Calu3 (cell line): ENCODE results near the gene RGS9. TPM values are rescaled to one million over a fixed set of nuclear protein-coding genes. Genes with fewer than 3 reads are reported as not detected.

ENCODE experiments used
- BruUV-seq: library from RNA; stranded (reverse); fragments of 400-500 nt; replicated peaks from 2 replicates; lab custom pipeline; 2021; lab: Mats Ljungman, UMichigan
- CTCF ChIA-PET: fragments of 300-600 bp; sonication (Branson Sonifier 250); formaldehyde crosslinking; loops from one replicate; lab custom pipeline; 2022; ENCODE audit warnings: antibody characterized with exemption; lab: Charles Lee
- DNase-seq: peaks from one replicate; pipeline ENCODE4 v3.0.0; 2022
- H3K27ac Mint-ChIP-seq: one replicate; pipeline ENCODE4 v1.8.0; 2022; ENCODE audit warnings: mixed read lengths; ENCODE audit not compliant: unreplicated experiment
- H3K27me3 Mint-ChIP-seq: one replicate; pipeline ENCODE4 v1.8.0; 2022; ENCODE audit warnings: mixed read lengths; ENCODE audit not compliant: unreplicated experiment
- H3K36me3 Mint-ChIP-seq: one replicate; pipeline ENCODE4 v1.8.0; 2022; ENCODE audit warnings: mild to moderate bottlenecking, moderate library complexity, mixed read lengths; ENCODE audit not compliant: insufficient read depth, unreplicated experiment
- H3K4me1 Mint-ChIP-seq: one replicate; pipeline ENCODE4 v1.8.0; 2022; ENCODE audit warnings: mild to moderate bottlenecking, low read depth, mixed read lengths; ENCODE audit not compliant: unreplicated experiment
- H3K4me3 Mint-ChIP-seq: one replicate; pipeline ENCODE4 v1.8.0; 2022; ENCODE audit warnings: mild to moderate bottlenecking, low read depth, moderate library complexity, mixed read lengths; ENCODE audit not compliant: unreplicated experiment
- H3K9me3 Mint-ChIP-seq: one replicate; pipeline ENCODE4 v1.8.0; 2022; ENCODE audit warnings: low read depth, mixed read lengths; ENCODE audit not compliant: unreplicated experiment
- CTCF ChIP-seq: fragments of 200-600 bp; IDR thresholded peaks from one replicate; pipeline ENCODE4 v1.8.0; 2022; ENCODE audit warnings: antibody characterized with exemption; ENCODE audit not compliant: unreplicated experiment
- intact Hi-C: fragments of 100-400 bp; cut with micrococcal nuclease; formaldehyde crosslinking; loops from one replicate; pipeline ENCODE4 v1.10.0; 2022; ENCODE audit not compliant: unreplicated experiment
- total RNA-seq: library from RNA; stranded (reverse); gene quantifications from 2 replicates; pipeline ENCODE4 v1.2.3, GENCODE V29; 2022

RGS9 gene
- total RNA-seq, 1 experiment from 2014 or later = 0.54 TPM

- Mint-ChIP-seq H3K36me3 (no peaks in the 10 kb centered on the region), H3K27me3 (peaks cover under 1% of the 10 kb centered on the region), H3K9me3 (no peaks in the 10 kb centered on the region), H3K4me1 (peaks cover 9% of the 10 kb centered on the region), H3K27ac (no peak overlapping the region), H3K4me3 (no peak overlapping the region)
- no peak for TF ChIP-seq CTCF
- CTCF ChIA-PET = no interaction called here
- DNase-seq = no peak
- BruUV-seq = no TSS peak
- intact Hi-C loops = no loop called here
Measured at GRCh38 chr17:65190467-65191097, 53.4 kb downstream of the RGS9 start.

DNA sequence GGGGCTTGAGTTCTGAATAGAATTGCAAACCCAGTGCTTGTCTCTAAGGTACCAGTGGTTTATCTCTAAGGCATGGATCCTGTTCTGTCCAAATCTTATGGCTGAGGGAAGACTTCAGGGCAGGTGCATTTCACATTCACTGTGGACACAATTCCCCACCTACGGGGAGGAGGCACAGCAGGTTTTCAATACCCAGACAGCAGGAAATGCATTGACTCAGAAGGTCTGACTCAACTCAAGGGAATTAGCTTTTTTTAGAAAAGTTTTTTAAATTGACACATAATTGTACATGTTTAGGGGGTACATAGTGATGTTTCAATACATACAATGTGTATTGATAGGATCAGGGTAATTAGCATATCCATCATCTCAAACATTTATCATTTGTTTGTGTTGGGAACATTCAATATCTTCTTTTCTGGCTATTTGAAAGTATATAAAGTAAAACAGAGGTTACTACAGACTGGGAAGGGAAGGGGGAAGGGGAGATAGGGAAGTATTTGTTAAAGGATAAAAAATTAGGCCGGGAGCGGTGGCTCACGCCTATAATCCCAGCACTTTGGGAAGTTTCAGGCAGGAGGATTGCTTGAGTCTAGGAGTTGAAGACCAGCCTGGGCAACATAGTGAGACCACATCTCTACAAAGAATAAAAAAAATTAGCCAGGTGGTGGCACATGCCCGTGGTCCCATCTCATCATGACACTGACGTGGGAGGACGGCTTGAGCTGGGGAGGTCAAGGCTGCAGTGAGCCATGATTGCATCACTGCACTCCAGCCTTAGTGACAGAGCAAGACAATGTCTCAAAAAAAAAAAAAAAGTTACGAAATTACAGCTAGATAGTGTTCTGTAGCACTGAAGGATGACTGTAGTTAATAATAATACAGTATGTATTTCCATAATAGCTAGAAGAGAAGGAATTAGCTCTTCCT, 54.9 kb downstream of the RGS9 start:
- Mint-ChIP-seq H3K27me3 (no peaks in the 10 kb centered on the region), H3K4me3 (no peak overlapping the region), H3K9me3 (no peaks in the 10 kb centered on the region), H3K36me3 (no peaks in the 10 kb centered on the region), H3K4me1 (peaks cover 9% of the 10 kb centered on the region), H3K27ac (no peak overlapping the region)
- no peak for TF ChIP-seq CTCF
- no TSS peak for BruUV-seq
- peak; percentile 14 for DNase-seq
- CTCF ChIA-PET = no interaction called here
- intact Hi-C loops = no loop called here

- H3K27ac Mint-ChIP-seq = no peak overlapping the region
- no TSS peak for BruUV-seq
- no peaks in the 10 kb centered on the region for H3K27me3 Mint-ChIP-seq
- no peaks in the 10 kb centered on the region for H3K9me3 Mint-ChIP-seq
- H3K4me1 Mint-ChIP-seq = peaks cover 9% of the 10 kb centered on the region
- DNase-seq = no peak
- H3K4me3 Mint-ChIP-seq = no peak overlapping the region
- intact Hi-C loops = no loop called here
- CTCF ChIA-PET = interaction anchor here (0.7 kb wide), 1 partner anchor 1611 kb away, joined by 3 read pairs; no protein-coding TSS in a partner anchor
- no peaks in the 10 kb centered on the region for H3K36me3 Mint-ChIP-seq
- no peak for TF ChIP-seq CTCF
Measured at GRCh38 chr17:65193305-65193704, 56.1 kb downstream of the RGS9 start.

DNA sequence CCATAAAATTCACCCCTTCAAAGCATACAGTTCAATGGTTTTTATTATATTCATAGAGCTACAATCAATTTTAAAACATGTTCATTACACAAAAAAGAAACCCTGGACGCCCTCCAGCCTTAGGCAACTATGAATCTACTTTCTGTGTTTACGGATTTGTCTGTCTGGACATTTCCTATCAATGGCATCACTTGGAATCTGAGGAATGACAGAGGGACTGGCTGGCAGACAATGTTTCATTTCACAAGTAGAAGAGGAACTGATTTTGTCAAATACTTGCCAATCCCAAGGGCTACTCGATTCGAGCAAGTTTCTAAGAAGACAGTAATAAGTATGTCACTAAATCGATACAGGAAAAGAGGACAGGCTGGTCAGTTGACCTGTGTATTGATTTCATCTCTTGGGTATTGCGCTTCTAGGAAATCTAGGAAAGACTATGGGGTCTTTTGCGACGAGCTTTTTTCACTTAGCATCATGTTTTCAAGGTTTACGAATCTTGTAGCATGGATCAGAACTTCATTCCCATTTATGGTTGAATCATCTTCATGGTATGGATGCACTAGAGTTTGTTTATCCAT, 56.6 kb downstream of the RGS9 start:
- no peak overlapping the region for H3K27ac Mint-ChIP-seq
- no TSS peak for BruUV-seq
- no peak for TF ChIP-seq CTCF
- no peaks in the 10 kb centered on the region for H3K36me3 Mint-ChIP-seq
- intact Hi-C loops = no loop called here
- H3K9me3 Mint-ChIP-seq = no peaks in the 10 kb centered on the region
- no peaks in the 10 kb centered on the region for H3K27me3 Mint-ChIP-seq
- CTCF ChIA-PET = interaction anchor here (0.7 kb wide), 1 partner anchor 1612 kb away, joined by 3 read pairs; no protein-coding TSS in a partner anchor
- DNase-seq = no peak
- H3K4me3 Mint-ChIP-seq = no peak overlapping the region
- H3K4me1 Mint-ChIP-seq = peaks cover 9% of the 10 kb centered on the region
